Heart left ventricle (tissue), 16 donors: ENCODE results near the gene TERF2IP. TPM values are rescaled to one million over a fixed set of nuclear protein-coding genes. Genes with fewer than 3 reads are reported as not detected.

Experiments used
- ATAC-seq, 4 donors: fragments of 200-7000 bp; cut with Tn5 transposase; one replicate each; pipeline ENCODE4 v1.9.1; 2020 to 2022; ENCODE audit warnings: moderate library complexity in 4 of 4, mild to moderate bottlenecking in 3 of 4, moderate number of reproducible peaks in 1 of 4
- DNase-seq, 5 donors: peaks; one replicate each; pipeline ENCODE4 v3.0.0-alpha.2; 2020
- H3K27ac ChIP-seq, 12 donors: fragments of 200-600 bp; sonication (generic) in 4 of 12; one replicate each; pipeline versions ENCODE4 v1.5.0 to v1.8.0; 2016 to 2022; ENCODE audit warnings: mild to moderate bottlenecking in 2 of 12
- H3K27me3 ChIP-seq, 9 donors: fragments of 200-600 bp; sonication (generic) in 2 of 9; one replicate each; pipeline versions ENCODE4 v1.5.1 to v1.8.0; 2016 to 2022; ENCODE audit warnings: mild to moderate bottlenecking in 3 of 9
- H3K36me3 ChIP-seq, 9 donors: fragments of 200-600 bp; sonication (generic) in 2 of 9; one replicate each; pipeline versions ENCODE4 v1.5.0 to v1.8.0; 2018 to 2022; ENCODE audit warnings: mild to moderate bottlenecking in 2 of 9
- H3K4me1 ChIP-seq, 12 donors: fragments of 200-600 bp; sonication (generic) in 4 of 12; one replicate each; pipeline versions ENCODE4 v1.5.0 to v1.8.0; 2016 to 2022; ENCODE audit warnings: mild to moderate bottlenecking in 3 of 12
- H3K4me3 ChIP-seq, 12 donors: fragments of 200-600 bp; sonication (generic) in 4 of 12; one replicate each; pipeline versions ENCODE4 v1.5.0 to v1.8.0; 2017 to 2022; ENCODE audit warnings: mild to moderate bottlenecking in 9 of 12, moderate library complexity in 4 of 12
- H3K9me3 ChIP-seq, 12 donors: fragments of 200-600 bp; sonication (generic) in 4 of 12; one replicate each; pipeline versions ENCODE4 v1.5.0 to v1.8.0; 2016 to 2022; ENCODE audit warnings: mild to moderate bottlenecking in 1 of 12
- CTCF ChIP-seq, 12 donors: fragments of 200-600 bp; sonication (generic) in 4 of 12; IDR thresholded peaks; one replicate each; pipeline versions ENCODE4 v1.5.0 to v1.8.0; 2018 to 2022; ENCODE audit warnings: antibody characterized with exemption in 12 of 12, mild to moderate bottlenecking in 5 of 12
- POLR2A ChIP-seq, 2 donors: fragments of 450-650 bp; IDR thresholded peaks; one replicate each; pipeline ENCODE4 v1.6.1; 2017; ENCODE audit warnings: antibody characterized with exemption in 2 of 2, mild to moderate bottlenecking in 2 of 2, moderate library complexity in 2 of 2
- WGBS, 4 donors: extraction: QIAGEN DNeasy Blood & Tissue Kit in 2 of 4; methylation state at CpG; one replicate each; pipeline versions ENCODE4 v1.1.5 to v1.1.7; 2013 to 2018; 5-methylcytosine and 5-hydroxymethylcytosine counted together
- intact Hi-C, 10 donors: fragments of 100-400 bp; cut with DNase I; formaldehyde crosslinking; loops; one replicate each; pipeline versions ENCODE4 v1.11.1 to v1.14.2; 2022
- polyA plus RNA-seq, 2 donors: library from polyadenylated mRNA; stranded (reverse); fragments of 200-250 nt; gene quantifications; one replicate each; pipeline ENCODE4 v1.2.3, GENCODE V29; 2013
- total RNA-seq, 9 donors: library from RNA; depleted of rRNA in 2 of 9; stranded (reverse); fragments of >200 nt in 2 of 9; fragmentation: NEBNext Ultra II Directional in 3 of 9; extraction: Animal tissue kit (Norgen Biotek cat#: 25700) in 3 of 9; gene quantifications; one replicate each; pipeline versions ENCODE4 v1.1.0 to v1.2.4, GENCODE V29; 2016 to 2023
- donor health status: ischemic (EF 13 %, LVEDD 7.1; RV severe dilation, severe dysfunction).
- donor health status: healthy with polysubstance abuse.
- donor health status: DM: no; HTN: yes; CAD: no.
- donor health status: DM: no; HTN: no; CAD: no.
- donor health status: ischemic (EF 25% LVEDD 6.9; RV normal size, moderate dysfunction).
- donor health status: ischemic (EF 25% LVEDD 5.7; RV mildly dilated, moderate dysfunction).
- donor health status: healthy.
- donor health status: DM: yes; HTN: yes; CAD: no.
- donor health status: ischemic (EF 35%, LVEDD 5.7; RV mildly dilated, moderate dysfunction).
- donor health status: nonischemic (EF 11% LVEDD 7.7; RV severe dilation, severe dysfunction).
- donor health status: DM: yes; HTN: yes; CAD: no.
- donor health status: PGD.
- donor health status: ischemic (EF 29% LVEDD 5.4; RV normal size, mild dysfunction).
- donor health status: nonischemic (EF 23%, LVEDD 6.1; RV moderate dilation, normal function).

TERF2IP gene
- total and polyA plus RNA-seq, 11 donors, result 52.0 to 79.2 (median 73.1) TPM

- WGBS, 4 donors, result 93 to 97% (median 95%) methylated on average over 3 of the region's 3 CpGs
- peak overlapping the region in 1 of 12 donors; percentile 61 for H3K27ac ChIP-seq
- no peak overlapping the region for H3K4me3 ChIP-seq
- no peaks in the 10 kb centered on the region for H3K27me3 ChIP-seq
- H3K9me3 ChIP-seq, result no peaks in the 10 kb centered on the region
- no peak for ATAC-seq
- H3K36me3 ChIP-seq, result peaks cover 0 to 84% (median 76%) of the 10 kb centered on the region in 9 donors
- TF ChIP-seq CTCF (IDR thresholded peaks at IDR 0.05) (no peak), POLR2A (IDR thresholded peaks at IDR 0.05) (no peak)
- intact Hi-C loops, result loop anchor here in 2 of 10 donors (5.0 to 10.0 kb wide), 2 partner anchors 142 to 145 kb away; no protein-coding TSS in a partner anchor
- DNase-seq, result no peak
- H3K4me1 ChIP-seq, result peaks cover 0 to 26% (median 13%) of the 10 kb centered on the region in 12 donors
Observed at GRCh38 chr16:75617121-75617520, 30.5 kb upstream of the TERF2IP start.

- H3K4me3 ChIP-seq, result no peak overlapping the region
- TF ChIP-seq CTCF (IDR thresholded peaks at IDR 0.05) (no peak), POLR2A (IDR thresholded peaks at IDR 0.05) (no peak)
- no peaks in the 10 kb centered on the region for H3K27me3 ChIP-seq
- H3K4me1 ChIP-seq, result peaks cover 0 to 34% (median 19%) of the 10 kb centered on the region in 12 donors
- intact Hi-C loops, result loop anchor here in 2 of 10 donors (5.0 to 10.0 kb wide), 2 partner anchors 144 to 146 kb away; no protein-coding TSS in a partner anchor
- DNase-seq (no peak), ATAC-seq (no peak)
- H3K9me3 ChIP-seq, result no peaks in the 10 kb centered on the region
- WGBS, 4 donors, result 95 to 98% (median 96%) methylated on average over 2 of the region's 2 CpGs
- H3K27ac ChIP-seq, result no peak overlapping the region
- peaks cover 0 to 68% (median 60%) of the 10 kb centered on the region in 9 donors for H3K36me3 ChIP-seq
Observed at GRCh38 chr16:75618780-75619179, 28.8 kb upstream of the TERF2IP start.

- no peak for DNase-seq
- H3K9me3 ChIP-seq, result no peaks in the 10 kb centered on the region
- intact Hi-C loops, result loop anchor here (1.0 to 10.0 kb wide), 10 partner anchors 48 to 156 kb away; partner anchors contain the start of genes GABARAPL2 (in 5 of the 10), TMEM170A (in 2 of the 10) and TMEM231 (in 1 of the 10)
- peak overlapping the region in 2 of 12 donors; percentile 84 to 96 for H3K27ac ChIP-seq
- no peaks in the 10 kb centered on the region for H3K27me3 ChIP-seq
- H3K4me1 ChIP-seq, result peaks cover 0 to 34% (median 19%) of the 10 kb centered on the region in 12 donors
- no peak overlapping the region for H3K4me3 ChIP-seq
- TF ChIP-seq POLR2A (IDR thresholded peaks at IDR 0.05), result no peak
- TF ChIP-seq CTCF (IDR thresholded peaks at IDR 0.05), result no peak
- peaks cover 0 to 56% (median 47%) of the 10 kb centered on the region in 9 donors for H3K36me3 ChIP-seq
- no peak for ATAC-seq
- WGBS, 4 donors, result 78 to 84% (median 79%) methylated on average over 20 of the region's 20 CpGs
Observed at GRCh38 chr16:75620326-75621169, 27.0 kb upstream of the TERF2IP start.

GRCh38 chr16:75621170-75621477, 26.4 kb upstream of the TERF2IP start:
- intact Hi-C loops, result loop anchor here (1.0 to 10.0 kb wide), 10 partner anchors 49 to 156 kb away; partner anchors contain the start of genes GABARAPL2 (in 5 of the 10), TMEM170A (in 2 of the 10) and TMEM231 (in 1 of the 10)
- H3K9me3 ChIP-seq, result no peaks in the 10 kb centered on the region
- DNase-seq, result no peak
- H3K36me3 ChIP-seq, result peaks cover 0 to 56% (median 47%) of the 10 kb centered on the region in 9 donors
- no peak overlapping the region for H3K4me3 ChIP-seq
- TF ChIP-seq CTCF (IDR thresholded peaks at IDR 0.05) (peak in 9 of 12 donors; percentile 21 to 59 (median 34)), POLR2A (IDR thresholded peaks at IDR 0.05) (no peak)
- ATAC-seq, result no peak
- peaks cover 0 to 34% (median 19%) of the 10 kb centered on the region in 12 donors for H3K4me1 ChIP-seq
- no peaks in the 10 kb centered on the region for H3K27me3 ChIP-seq
- H3K27ac ChIP-seq, result peak overlapping the region in 2 of 12 donors; percentile 84 to 96
- 4 to 17% (median 11%) methylated on average over 2 of the region's 2 CpGs for WGBS, 4 donors
